ENCODE data around the gene LRTM1.

LRTM1 gene

GRCh38 chr3:54928046-54928770 is at the start of gene LRTM1:
Gene LRTM1 (minus strand): TSS chr3:54928059. CDS start chr3:54927911, 148 bp downstream.
- Mint-ChIP-seq H3K27me3 (no peaks in the 10 kb centered on the region), H3K4me3 (no peak within 1 kb of the TSS), H3K4me1 (ENCODE audit: low read depth) (no peaks in the 10 kb centered on the region), H3K27ac (no peak within 1 kb of the TSS), H3K9me3 (no peaks in the 10 kb centered on the region), H3K36me3 (ENCODE audit: low read depth) (no peaks in the 10 kb centered on the region)
- no peak for DNase-seq

GRCh38 chr3:54977439-54977838 is 49.6 kb upstream of the LRTM1 start:
- H3K4me1 Mint-ChIP-seq (ENCODE audit: low read depth): no peaks in the 10 kb centered on the region
- no peak for DNase-seq
- no peaks in the 10 kb centered on the region for H3K27me3 Mint-ChIP-seq
- H3K27ac Mint-ChIP-seq: no peak overlapping the region
- H3K36me3 Mint-ChIP-seq (ENCODE audit: low read depth): no peaks in the 10 kb centered on the region
- H3K4me3 Mint-ChIP-seq: no peak overlapping the region
- peaks cover 8% of the 10 kb centered on the region for H3K9me3 Mint-ChIP-seq

- no peak for DNase-seq
- H3K9me3 Mint-ChIP-seq: peaks cover 5% of the 10 kb centered on the region
- no peaks in the 10 kb centered on the region for H3K4me1 Mint-ChIP-seq (ENCODE audit: low read depth)
- H3K27ac Mint-ChIP-seq: no peak overlapping the region
- no peaks in the 10 kb centered on the region for H3K36me3 Mint-ChIP-seq (ENCODE audit: low read depth)
- H3K27me3 Mint-ChIP-seq: no peaks in the 10 kb centered on the region
- no peak overlapping the region for H3K4me3 Mint-ChIP-seq
Measured at GRCh38 chr3:54970895-54971294, 43.0 kb upstream of the LRTM1 start.

- peaks cover 5% of the 10 kb centered on the region for H3K9me3 Mint-ChIP-seq
- no peak overlapping the region for H3K27ac Mint-ChIP-seq
- no peaks in the 10 kb centered on the region for H3K27me3 Mint-ChIP-seq
- H3K4me1 Mint-ChIP-seq (ENCODE audit: low read depth): no peaks in the 10 kb centered on the region
- DNase-seq: no peak
- no peaks in the 10 kb centered on the region for H3K36me3 Mint-ChIP-seq (ENCODE audit: low read depth)
- H3K4me3 Mint-ChIP-seq: no peak overlapping the region
Measured at GRCh38 chr3:54969652-54970051, 41.8 kb upstream of the LRTM1 start.

- Mint-ChIP-seq H3K36me3 (ENCODE audit: low read depth) (no peaks in the 10 kb centered on the region), H3K9me3 (peaks cover 5% of the 10 kb centered on the region), H3K27me3 (no peaks in the 10 kb centered on the region), H3K27ac (no peak overlapping the region), H3K4me3 (no peak overlapping the region), H3K4me1 (ENCODE audit: low read depth) (no peaks in the 10 kb centered on the region)
- no peak for DNase-seq
Measured at GRCh38 chr3:54968546-54969172, 40.8 kb upstream of the LRTM1 start.

- no peaks in the 10 kb centered on the region for H3K36me3 Mint-ChIP-seq (ENCODE audit: low read depth)
- no peaks in the 10 kb centered on the region for H3K27me3 Mint-ChIP-seq
- DNase-seq: no peak
- H3K27ac Mint-ChIP-seq: no peak overlapping the region
- no peaks in the 10 kb centered on the region for H3K4me1 Mint-ChIP-seq (ENCODE audit: low read depth)
- H3K4me3 Mint-ChIP-seq: no peak overlapping the region
- H3K9me3 Mint-ChIP-seq: peaks cover 5% of the 10 kb centered on the region
Measured at GRCh38 chr3:54967731-54968161, 39.9 kb upstream of the LRTM1 start.

GRCh38 chr3:54966979-54967378 is 39.1 kb upstream of the LRTM1 start:
- Mint-ChIP-seq H3K4me1 (ENCODE audit: low read depth) (no peaks in the 10 kb centered on the region), H3K9me3 (peaks cover 5% of the 10 kb centered on the region), H3K36me3 (ENCODE audit: low read depth) (no peaks in the 10 kb centered on the region), H3K4me3 (no peak overlapping the region), H3K27me3 (no peaks in the 10 kb centered on the region), H3K27ac (no peak overlapping the region)
- DNase-seq: no peak

GRCh38 chr3:54965746-54966145 is 37.9 kb upstream of the LRTM1 start:
- H3K4me1 Mint-ChIP-seq (ENCODE audit: low read depth): no peaks in the 10 kb centered on the region
- no peaks in the 10 kb centered on the region for H3K9me3 Mint-ChIP-seq
- no peaks in the 10 kb centered on the region for H3K27me3 Mint-ChIP-seq
- no peaks in the 10 kb centered on the region for H3K36me3 Mint-ChIP-seq (ENCODE audit: low read depth)
- no peak overlapping the region for H3K27ac Mint-ChIP-seq
- H3K4me3 Mint-ChIP-seq: no peak overlapping the region
- DNase-seq: no peak

- DNase-seq: no peak
- no peaks in the 10 kb centered on the region for H3K4me1 Mint-ChIP-seq (ENCODE audit: low read depth)
- no peaks in the 10 kb centered on the region for H3K9me3 Mint-ChIP-seq
- no peaks in the 10 kb centered on the region for H3K27me3 Mint-ChIP-seq
- H3K4me3 Mint-ChIP-seq: no peak overlapping the region
- no peaks in the 10 kb centered on the region for H3K36me3 Mint-ChIP-seq (ENCODE audit: low read depth)
- no peak overlapping the region for H3K27ac Mint-ChIP-seq
Measured at GRCh38 chr3:54964081-54964480, 36.2 kb upstream of the LRTM1 start.

GRCh38 chr3:54963641-54964040 is 35.8 kb upstream of the LRTM1 start:
- Mint-ChIP-seq H3K4me3 (no peak overlapping the region), H3K27me3 (no peaks in the 10 kb centered on the region), H3K4me1 (ENCODE audit: low read depth) (no peaks in the 10 kb centered on the region), H3K36me3 (ENCODE audit: low read depth) (no peaks in the 10 kb centered on the region), H3K9me3 (no peaks in the 10 kb centered on the region), H3K27ac (no peak overlapping the region)
- DNase-seq: no peak

GRCh38 chr3:54962200-54962599 is 34.3 kb upstream of the LRTM1 start:
- Mint-ChIP-seq H3K27ac (no peak overlapping the region), H3K4me1 (ENCODE audit: low read depth) (no peaks in the 10 kb centered on the region), H3K27me3 (no peaks in the 10 kb centered on the region), H3K9me3 (no peaks in the 10 kb centered on the region), H3K36me3 (ENCODE audit: low read depth) (no peaks in the 10 kb centered on the region), H3K4me3 (no peak overlapping the region)
- DNase-seq: no peak

GRCh38 chr3:54960701-54961100 is 32.8 kb upstream of the LRTM1 start:
- Mint-ChIP-seq H3K9me3 (no peaks in the 10 kb centered on the region), H3K27me3 (no peaks in the 10 kb centered on the region)

GRCh38 chr3:54960082-54960481 is 32.2 kb upstream of the LRTM1 start:
- no peaks in the 10 kb centered on the region for H3K36me3 Mint-ChIP-seq (ENCODE audit: low read depth)
- H3K4me3 Mint-ChIP-seq: no peak overlapping the region
- DNase-seq: no peak
- no peak overlapping the region for H3K27ac Mint-ChIP-seq
- H3K9me3 Mint-ChIP-seq: no peaks in the 10 kb centered on the region
- no peaks in the 10 kb centered on the region for H3K27me3 Mint-ChIP-seq
- no peaks in the 10 kb centered on the region for H3K4me1 Mint-ChIP-seq (ENCODE audit: low read depth)

More at GRCh38 chr3:54960701-54961100, 32.8 kb upstream of the LRTM1 start:
- DNase-seq: no peak
- no peaks in the 10 kb centered on the region for H3K4me1 Mint-ChIP-seq (ENCODE audit: low read depth)
- H3K36me3 Mint-ChIP-seq (ENCODE audit: low read depth): no peaks in the 10 kb centered on the region
- no peak overlapping the region for H3K27ac Mint-ChIP-seq
- no peak overlapping the region for H3K4me3 Mint-ChIP-seq

- H3K9me3 Mint-ChIP-seq: no peaks in the 10 kb centered on the region
- no peak overlapping the region for H3K4me3 Mint-ChIP-seq
- no peaks in the 10 kb centered on the region for H3K27me3 Mint-ChIP-seq
- DNase-seq: no peak
- no peaks in the 10 kb centered on the region for H3K36me3 Mint-ChIP-seq (ENCODE audit: low read depth)
- H3K27ac Mint-ChIP-seq: no peak overlapping the region
- no peaks in the 10 kb centered on the region for H3K4me1 Mint-ChIP-seq (ENCODE audit: low read depth)
Measured at GRCh38 chr3:54957711-54958110, 29.9 kb upstream of the LRTM1 start.

GRCh38 chr3:54955941-54956340 is 28.1 kb upstream of the LRTM1 start:
- no peak overlapping the region for H3K27ac Mint-ChIP-seq
- H3K36me3 Mint-ChIP-seq (ENCODE audit: low read depth): no peaks in the 10 kb centered on the region
- no peak overlapping the region for H3K4me3 Mint-ChIP-seq
- H3K4me1 Mint-ChIP-seq (ENCODE audit: low read depth): no peaks in the 10 kb centered on the region
- DNase-seq: no peak
- H3K27me3 Mint-ChIP-seq: no peaks in the 10 kb centered on the region
- H3K9me3 Mint-ChIP-seq: no peaks in the 10 kb centered on the region
